GM21360 (cell line): ENCODE data around the gene KRTAP10-4.
"Not testable (repeated sequence)": the region's sequence is repeated elsewhere in the genome, so short reads cannot be mapped to it uniquely, and the experiment has no call there.

ENCODE experiments used
- ATAC-seq: cut with Tn5 transposase; IDR thresholded peaks from one replicate; pipeline ENCODE4 v1.9.1; 2021; ENCODE audit warnings: mild to moderate bottlenecking, moderate library complexity; ENCODE audit not compliant: unreplicated experiment

KRTAP10-4 gene, protein sequence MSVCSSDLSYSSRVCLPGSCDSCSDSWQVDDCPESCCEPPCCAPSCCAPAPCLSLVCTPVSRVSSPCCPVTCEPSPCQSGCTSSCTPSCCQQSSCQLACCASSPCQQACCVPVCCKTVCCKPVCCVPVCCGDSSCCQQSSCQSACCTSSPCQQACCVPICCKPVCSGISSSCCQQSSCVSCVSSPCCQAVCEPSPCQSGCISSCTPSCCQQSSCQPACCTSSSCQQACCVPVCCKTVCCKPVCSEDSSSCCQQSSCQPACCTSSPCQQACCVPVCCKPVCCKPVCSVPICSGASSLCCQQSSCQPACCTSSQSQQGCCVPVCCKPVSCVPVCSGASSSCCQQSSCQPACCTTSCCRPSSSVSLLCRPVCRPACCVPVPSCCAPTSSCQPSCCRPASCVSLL

DNA sequence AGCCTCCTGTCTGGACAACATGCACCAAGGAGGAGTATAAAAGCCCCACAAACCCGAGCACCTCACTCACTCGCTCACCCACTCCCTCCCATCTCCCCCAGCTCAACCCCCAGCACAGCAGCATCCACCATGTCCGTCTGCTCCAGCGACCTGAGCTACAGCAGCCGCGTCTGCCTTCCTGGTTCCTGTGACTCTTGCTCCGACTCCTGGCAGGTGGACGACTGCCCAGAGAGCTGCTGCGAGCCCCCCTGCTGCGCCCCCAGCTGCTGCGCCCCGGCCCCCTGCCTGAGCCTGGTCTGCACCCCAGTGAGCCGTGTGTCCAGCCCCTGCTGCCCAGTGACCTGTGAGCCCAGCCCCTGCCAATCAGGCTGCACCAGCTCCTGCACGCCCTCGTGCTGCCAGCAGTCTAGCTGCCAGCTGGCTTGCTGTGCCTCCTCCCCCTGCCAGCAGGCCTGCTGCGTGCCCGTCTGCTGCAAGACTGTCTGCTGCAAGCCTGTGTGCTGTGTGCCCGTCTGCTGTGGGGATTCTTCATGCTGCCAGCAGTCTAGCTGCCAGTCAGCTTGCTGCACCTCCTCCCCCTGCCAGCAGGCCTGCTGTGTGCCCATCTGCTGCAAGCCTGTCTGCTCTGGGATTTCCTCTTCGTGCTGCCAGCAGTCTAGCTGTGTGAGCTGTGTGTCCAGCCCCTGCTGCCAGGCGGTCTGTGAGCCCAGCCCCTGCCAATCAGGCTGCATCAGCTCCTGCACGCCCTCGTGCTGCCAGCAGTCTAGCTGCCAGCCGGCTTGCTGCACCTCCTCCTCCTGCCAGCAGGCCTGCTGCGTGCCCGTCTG is at the start of gene KRTAP10-4:
TSS of gene KRTAP10-4 (plus strand) at position 100 of the 827 bp plus-strand sequence. CDS start at position 130, 30 bp downstream.
- ATAC-seq = not testable (repeated sequence)

DNA sequence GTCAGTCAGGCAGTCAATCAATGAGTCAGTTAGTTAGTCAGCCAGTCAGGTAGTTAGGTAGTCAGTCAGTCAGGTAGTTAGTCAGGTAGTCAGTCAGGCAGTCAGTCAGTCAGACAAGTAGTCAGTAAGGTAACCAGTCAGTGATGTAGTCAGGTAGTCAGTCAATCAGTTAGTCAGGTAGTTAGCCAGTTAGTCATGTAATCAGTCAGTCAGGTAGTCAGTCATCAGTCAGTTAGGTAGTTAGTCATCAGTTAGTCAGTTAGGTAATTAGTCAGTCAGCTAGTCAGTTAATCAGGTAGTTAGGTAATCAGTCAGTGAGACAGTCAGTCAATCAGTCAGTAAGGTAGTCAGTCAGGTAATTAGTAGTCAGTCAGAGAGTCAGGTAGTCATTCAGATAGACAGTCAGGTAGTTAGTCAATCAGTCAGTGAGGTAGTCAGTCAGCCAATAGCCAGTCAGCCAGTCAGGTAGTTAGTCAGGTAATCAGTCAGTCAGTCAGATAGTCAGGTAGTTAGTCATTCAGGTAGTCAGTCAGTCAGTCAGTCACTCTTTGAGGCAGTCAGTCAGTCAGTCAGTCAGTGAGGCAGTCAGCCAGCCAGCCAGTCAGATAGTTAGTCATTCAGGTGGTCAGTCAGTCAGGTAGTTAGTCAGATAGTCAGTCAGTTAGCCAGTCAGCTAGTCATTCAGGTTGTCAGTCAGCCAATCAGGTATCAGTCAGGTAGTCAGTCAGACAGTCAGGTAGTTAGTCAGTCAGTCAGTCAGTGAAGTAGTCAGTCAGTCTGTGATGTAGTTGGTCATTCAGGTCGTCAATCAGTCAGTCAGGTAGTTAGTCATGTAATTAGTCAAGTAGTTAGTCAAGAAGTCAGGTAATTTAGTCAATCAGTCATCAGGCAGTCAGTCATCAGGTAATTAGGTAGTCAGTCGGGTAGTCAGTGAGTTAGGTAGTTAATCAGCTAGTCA is 48.8 kb upstream of the KRTAP10-4 start:
- ATAC-seq = no peak

DNA sequence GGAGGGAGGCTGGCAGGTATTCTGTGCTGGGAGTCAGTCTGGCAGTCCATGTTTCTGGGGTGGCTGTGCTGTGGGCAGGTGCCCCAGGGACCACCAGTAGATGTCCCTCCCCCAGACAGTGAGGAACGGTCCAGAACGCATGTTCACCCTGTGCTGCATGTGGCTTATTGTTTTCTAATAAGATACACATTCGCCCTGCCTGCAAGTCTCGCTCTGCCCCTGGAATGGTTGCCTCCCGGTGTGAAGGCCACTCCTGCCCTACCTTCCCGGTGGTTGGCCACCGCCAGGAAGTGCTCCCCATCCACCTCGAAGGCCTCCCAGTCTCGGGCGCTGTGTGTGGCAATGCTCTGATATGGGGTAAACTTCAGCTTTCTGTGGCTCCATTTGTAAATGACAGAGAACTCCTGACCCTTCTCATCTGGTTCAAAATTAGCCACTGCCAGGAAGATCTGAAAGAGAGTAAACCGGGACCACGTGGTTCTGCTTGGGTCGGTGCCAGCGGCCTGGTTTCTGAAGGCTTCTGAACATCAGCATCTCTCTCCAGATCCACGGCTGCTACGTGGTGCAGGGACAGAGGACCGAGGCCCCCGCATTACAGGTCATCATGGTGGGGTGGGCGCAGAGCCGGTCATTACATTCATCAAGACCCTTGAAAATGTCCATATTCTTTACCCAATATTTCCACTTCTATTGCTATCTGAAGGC is 48.0 kb upstream of the KRTAP10-4 start:
- ATAC-seq = no peak

DNA sequence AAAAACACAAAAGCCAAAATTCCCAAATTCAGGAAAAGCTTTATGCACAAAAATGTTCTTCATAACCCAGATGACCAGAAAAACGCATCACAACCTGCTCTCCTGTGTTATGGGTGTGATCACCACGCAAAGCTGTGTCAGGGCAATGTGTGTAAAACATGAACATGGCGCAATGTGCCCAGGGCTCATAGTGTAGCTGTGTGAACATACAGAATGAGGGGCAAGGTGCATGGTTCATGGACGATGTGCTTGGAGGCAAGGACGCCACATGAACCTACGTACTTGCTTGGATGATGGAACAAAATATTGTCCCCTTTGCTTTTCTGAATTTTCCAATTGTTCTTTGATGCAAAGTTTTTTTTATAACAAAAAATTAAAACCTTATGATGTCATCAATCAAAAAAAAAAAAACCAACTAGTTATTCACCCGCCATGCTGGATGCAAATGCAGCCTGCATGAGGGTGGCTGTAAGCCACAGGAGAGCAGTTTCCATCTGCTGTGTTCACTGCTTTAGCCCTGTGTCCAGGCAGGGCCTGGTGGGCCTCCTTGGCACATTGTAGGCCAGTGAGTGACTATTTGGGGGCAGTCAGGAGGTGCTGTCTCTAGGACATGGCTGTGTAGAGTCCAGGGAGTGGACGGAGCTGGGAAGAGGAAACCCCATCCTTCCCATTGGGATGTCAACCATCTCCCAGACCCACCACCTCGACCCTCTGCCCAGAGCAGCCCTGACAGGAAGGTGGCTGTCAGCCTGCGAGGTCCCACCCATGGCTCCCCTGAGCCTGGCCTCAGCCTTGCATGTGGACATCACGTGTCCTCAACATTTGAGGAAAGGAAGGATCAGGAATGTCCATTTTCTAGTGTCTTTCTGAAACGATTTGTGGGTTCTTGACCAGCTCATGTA is 47.2 kb upstream of the KRTAP10-4 start:
- ATAC-seq = no peak

DNA sequence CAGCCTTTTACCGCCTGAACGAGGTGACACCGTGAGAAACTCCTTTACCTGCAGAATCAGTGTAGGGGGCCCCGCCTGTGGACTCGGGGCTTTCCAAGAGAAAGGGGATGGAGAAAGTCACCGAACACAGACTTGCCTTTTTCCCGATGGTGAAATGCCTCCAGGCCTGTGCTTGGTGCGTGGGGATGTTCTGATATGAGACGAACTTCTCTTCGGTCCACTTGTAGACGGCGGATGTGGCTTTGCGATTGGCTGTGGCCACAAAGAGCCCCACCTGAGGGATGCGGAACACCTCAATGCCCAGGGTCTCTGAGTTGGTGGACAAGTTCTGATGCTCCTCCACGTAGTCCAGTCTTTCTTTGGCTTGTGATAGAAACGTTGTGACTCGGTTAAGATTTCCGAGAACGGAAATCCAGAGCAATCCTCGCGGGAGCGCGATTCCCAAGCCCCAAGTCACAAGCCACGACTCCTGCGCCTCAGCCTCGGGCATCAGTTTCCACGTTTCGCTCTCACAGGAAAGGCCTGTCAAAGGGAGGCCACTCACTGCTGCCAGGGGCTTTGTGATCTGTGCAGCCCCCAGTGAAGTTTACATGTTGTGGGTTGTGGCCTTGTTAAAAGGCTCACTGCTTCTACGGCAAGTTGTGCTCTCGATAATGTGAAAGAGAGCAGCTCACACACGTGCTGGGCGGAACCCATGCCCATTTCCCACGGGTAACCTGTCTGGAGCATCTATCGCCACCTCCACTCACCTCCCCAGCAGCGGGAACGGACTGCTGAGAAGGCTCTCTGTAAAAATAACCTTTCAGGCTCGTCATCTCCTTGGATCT is 46.2 kb upstream of the KRTAP10-4 start:
- no peak for ATAC-seq

DNA sequence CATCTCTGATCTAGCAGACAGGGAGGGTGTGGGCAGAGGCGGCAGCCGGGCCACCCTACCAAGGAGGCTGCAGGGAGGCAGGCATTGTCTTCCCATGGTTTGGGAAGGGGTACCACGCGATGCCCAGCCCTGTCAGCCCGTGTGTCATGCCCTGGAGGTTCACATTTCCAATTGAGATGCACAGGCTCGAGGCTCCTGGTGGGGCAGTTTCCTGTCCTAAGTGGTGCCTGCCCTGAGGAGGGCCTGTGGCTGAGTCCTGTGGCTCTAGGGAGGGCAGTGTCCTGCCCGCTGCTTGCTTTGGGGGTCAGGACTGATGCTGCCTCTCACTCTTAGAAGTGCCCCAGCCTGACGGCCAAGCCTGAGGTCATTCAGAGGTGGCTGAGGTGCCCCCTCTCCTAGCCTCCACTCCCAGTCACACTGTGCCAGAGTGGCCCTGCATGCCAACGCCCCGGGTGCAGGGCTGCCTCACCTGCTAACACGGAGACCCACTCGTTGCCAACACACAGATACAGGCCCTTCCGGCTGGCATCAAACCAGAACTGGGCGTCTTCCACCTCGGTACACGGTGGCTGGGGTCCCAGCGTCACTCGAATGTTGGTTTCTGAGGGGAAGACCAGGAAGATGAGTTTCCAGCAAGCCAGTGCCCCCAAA is 45.4 kb upstream of the KRTAP10-4 start:
- ATAC-seq = no peak

DNA sequence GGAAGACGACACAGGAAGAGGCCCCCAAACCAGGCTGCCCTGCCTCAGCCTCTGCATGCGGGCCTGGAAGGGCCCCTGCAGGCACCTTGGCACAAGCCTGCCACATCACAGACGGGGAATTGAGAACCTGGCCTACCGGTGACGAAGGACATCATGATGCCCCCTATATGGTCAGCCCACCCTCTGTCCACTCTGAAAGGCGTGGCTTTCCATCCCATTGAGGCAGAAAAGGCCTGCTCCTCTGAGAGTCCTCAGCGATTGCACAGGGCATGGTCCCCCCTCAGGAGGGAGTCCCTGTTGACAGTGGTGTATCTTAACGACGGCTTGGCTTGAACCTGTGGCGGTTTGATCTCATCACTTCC is 44.9 kb upstream of the KRTAP10-4 start:
- no peak for ATAC-seq

DNA sequence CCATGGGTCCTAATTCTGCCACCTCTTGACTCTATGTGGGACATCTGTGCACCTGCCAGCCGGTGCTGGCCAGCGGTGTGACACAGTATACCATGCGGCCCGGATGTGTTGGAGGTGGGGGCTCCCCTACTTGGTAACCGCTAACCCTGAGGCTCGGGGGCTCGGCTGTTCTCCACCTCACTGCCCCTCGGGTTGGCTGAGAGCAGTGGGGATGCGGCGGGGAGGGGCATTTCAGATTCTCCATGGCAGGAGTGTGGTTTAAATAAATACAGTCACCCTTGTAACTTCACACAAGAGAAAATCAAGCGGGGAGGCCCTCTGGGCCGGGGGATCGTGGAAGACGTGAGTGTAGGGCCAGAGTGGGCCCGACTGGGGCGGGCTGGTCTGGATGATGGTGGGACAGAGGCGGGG is 44.5 kb upstream of the KRTAP10-4 start:
- ATAC-seq = no peak

DNA sequence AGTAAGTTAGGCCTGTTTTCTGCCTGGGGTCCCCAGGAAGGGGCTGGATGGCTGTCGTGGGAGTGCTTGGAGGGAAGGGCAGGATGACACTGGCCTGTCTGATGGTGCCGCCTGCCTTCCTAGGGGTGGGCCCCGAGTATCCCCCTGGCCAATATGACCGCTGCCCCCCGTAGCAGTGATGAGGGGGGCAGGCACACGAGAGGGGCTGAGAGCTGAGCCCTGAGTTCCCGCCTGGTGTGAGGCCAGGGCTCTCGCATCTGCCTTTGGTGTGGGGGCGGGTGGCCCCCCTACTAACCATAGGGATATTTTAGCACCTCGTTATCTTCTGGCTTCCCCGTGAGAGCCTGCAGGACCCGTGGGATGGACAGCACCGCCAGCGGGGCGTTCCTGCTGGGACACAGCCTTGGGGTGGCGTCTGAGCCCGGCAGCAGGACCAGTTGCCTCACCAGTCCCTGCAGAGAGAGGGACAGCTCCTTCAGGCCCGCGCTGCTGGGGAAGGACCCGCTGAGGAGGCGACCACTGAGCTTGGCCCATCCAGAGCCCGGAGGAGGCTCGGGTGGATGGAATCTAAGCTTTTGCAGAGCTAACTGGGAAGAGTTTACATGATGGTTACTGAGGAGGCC is 43.9 kb upstream of the KRTAP10-4 start:
- ATAC-seq = no peak

DNA sequence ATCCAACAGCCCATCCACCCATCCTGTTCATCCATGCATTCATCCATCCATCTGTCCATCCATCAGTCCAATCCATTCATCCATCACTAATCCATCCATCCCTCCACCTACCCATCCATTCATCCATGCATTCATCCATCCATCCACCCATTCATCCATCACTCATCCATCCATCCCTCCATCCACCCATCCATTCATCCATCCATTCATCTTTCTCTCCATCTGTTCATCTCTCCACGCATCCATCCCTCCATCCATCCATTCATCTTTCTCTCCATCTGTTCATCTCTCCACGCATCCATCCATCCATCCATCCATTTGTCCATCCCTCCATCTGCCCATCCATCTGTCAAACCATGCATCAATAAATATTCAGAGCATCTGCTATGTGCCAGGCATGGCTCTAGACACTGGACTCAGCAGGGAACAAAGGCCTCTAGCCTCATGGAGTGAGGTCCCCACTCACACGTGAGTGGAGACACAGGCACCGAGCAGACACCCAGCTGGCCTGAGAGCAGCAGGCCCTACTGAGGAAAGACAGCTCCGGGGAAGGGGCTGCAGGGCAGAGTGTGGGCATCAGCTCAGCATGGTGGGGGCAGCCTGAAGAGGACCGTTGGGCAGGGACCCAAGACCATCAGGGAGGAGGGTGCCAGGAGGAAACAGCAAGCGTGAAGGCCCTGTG is 43.2 kb upstream of the KRTAP10-4 start:
- ATAC-seq = no peak

DNA sequence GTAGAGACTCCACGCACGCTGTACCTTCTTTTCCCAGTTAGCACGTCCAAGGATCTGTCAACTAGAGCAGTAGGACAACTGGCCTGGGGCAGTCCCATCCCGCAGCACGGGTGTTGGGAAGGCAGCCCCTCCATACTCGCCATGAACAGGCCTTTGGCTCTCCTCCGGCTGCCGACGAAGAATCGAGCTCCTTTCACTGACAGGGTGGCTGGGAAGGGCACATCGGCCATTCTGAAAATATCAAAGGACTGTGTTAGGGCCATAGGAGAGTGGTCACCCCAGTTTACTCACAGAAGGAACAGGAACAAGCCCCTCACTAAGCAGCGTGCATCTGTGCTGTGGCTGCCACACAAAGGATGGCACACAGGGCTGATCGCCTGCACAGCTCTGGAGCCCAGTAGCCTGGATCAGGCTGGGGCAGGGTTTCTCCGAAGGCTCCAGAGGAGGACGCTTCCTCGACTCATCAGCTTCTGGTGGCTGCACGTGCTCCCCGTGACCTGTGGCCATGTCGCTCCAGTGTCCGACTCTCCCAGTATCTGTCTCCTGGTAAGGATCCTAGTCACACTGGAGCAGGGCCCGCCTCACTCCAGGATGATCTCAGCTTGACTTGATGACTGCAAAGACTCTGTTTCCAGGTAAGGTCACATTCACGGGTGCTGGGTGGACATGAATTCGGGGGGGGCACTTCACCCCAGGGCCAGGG is 42.5 kb upstream of the KRTAP10-4 start:
- ATAC-seq = no peak

DNA sequence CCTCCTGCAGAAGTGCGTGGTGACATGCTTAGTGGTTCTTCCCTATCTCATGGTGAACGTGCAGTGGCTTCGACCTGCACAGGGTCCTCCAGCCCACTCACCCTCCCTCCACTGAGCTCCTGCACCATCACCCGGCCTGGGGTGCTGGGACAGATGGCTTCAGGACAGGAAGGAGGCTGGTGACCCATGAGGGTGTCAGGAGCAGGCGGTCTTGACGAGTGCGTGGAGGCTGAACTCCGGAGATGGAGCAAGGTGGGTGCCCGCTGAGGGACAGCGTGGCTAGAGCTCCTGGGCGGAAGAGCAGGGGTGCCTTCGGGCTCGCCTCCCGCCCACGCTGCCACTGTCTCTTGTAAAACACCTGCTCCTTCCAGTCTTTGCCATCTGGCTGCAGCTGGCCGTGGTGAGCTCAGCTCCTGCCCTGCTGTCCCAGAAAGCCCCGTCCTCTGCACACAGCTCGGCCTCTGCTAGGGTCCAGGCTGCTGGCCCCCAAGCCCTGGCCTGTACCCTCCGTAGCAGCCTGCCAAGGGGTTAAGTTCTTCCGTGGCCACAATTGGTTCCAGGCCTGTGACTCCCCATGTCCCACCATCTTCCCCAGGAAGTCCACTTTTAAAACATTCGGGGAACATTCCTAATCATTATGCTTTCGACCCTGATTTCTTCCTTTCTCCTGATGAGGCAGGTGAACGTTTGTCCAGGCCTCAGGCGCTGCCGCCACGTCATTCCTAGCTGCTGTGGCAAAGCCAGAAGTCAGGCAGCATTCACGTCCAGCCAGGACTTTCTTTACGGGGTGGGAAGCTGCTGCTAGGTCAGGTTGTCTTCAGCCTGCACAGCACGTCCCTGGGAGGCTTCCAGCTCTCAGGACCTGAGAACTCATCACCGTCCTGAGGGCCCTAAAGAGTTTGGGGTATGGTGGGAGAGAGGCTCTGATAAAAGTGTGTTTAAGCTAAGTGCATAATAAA is 41.6 kb upstream of the KRTAP10-4 start:
- ATAC-seq = no peak

DNA sequence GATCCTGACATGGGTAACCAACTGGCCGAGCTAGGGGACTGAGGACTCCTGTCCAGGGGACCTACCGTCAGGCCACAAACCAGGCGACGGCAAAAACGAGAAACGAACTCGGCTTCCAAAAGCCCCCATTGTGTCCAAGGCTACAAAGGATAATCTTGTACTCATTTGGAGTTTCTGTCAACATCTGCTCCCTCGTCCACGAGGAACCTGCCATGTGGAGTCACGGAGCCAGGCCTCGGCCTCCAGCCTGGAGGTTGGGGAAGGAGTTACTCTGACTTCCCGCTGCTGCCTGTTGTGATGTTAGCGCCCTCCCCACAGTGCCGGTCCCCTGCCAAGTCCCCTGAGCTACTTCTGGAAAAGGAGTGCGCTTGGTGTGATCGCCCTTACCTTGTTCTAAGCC is 40.8 kb upstream of the KRTAP10-4 start:
- ATAC-seq = no peak

DNA sequence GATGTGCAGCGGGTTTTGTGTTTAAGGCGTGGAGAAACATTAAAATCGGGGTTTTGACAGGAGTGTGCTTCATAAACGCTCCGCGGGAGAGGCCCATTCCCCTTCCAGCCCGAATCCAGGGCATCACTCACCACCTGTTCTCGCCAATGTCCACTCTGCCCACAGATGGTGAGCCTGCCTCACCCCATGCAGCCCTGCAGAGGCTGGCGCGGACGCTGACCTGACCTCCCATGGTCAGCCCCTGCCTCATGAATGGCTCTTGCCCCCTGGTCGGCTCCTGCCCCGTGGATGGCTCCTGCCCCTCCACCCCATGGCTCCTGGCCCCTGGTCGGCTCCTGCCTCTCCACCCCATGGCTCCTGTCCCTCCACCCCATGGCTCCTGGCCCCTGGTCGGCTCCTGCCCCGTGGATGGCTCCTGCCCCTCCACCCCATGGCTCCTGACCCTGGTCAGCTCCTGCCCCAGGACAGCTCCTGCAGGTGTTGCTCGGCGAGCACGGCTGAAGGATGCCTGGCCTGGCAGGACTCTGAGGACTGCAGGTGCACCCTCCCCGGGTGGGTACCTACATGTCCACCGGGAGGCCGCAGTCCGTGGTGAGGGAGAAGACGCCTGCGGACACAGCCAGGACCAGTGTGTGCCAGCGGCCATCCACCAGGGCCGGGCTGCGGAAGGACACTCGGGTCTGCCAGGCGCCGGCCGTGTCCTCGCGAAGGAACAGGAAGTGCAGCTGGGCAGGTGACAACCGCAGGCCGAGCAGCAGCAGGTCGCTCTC is 40.2 kb upstream of the KRTAP10-4 start:
- ATAC-seq = no peak
